Adrenal gland (tissue), 12 donors: ENCODE results near the gene CA5A. TPM values are rescaled to one million over a fixed set of nuclear protein-coding genes. Genes with fewer than 3 reads are reported as not detected.

Experiments used
- DNase-seq, 7 donors: peaks; one replicate each; pipeline ENCODE4 v3.0.0-alpha.2; 2019 to 2020
- H3K27ac ChIP-seq, 5 donors: fragments of 200-600 bp; sonication (generic) in 4 of 5; 1 replicate in 3 of 5; 2 replicates in 2 of 5; pipeline versions ENCODE4 v1.5.1 to v1.8.0; 2016 to 2020; ENCODE audit warnings: mild to moderate bottlenecking in 1 of 5
- H3K27me3 ChIP-seq: fragments of 200-600 bp; 2 replicates; pipeline ENCODE4 v1.8.0; 2021
- H3K36me3 ChIP-seq, 2 donors: fragments of 200-600 bp; replicated peaks in 1 of 2; 1 replicate in 1 of 2; 2 replicates in 1 of 2; pipeline versions ENCODE4 v1.5.1 to v1.8.0; 2018 to 2022
- H3K4me1 ChIP-seq, 2 donors: fragments of 200-600 bp; replicated peaks in 1 of 2; 1 replicate in 1 of 2; 2 replicates in 1 of 2; pipeline versions ENCODE4 v1.5.1 to v1.8.0; 2018 to 2021
- H3K4me3 ChIP-seq, 4 donors: fragments of 200-600 bp; sonication (generic) in 3 of 4; one replicate each; pipeline ENCODE4 v1.5.1; 2016 to 2018
- H3K9me3 ChIP-seq, 3 donors: fragments of 200-600 bp; sonication (generic) in 1 of 3; replicated peaks in 1 of 3; 1 replicate in 2 of 3; 2 replicates in 1 of 3; pipeline versions ENCODE4 v1.5.1 to v1.8.0; 2016 to 2021
- CTCF ChIP-seq, 6 experiments: fragments of 450-650 bp in 4 of 6; fragments of 200-600 bp in 2 of 6; sonication (generic) in 1 of 6; IDR thresholded peaks; 1 replicate in 5 of 6; 2 replicates in 1 of 6; pipeline versions ENCODE4 v1.5.1 to v1.8.0; 2016 to 2021; ENCODE audit warnings: antibody characterized with exemption in 6 of 6, mild to moderate bottlenecking in 2 of 6, moderate library complexity in 1 of 6
- POLR2A ChIP-seq, 2 donors: fragments of 450-650 bp; IDR thresholded peaks; one replicate each; pipeline ENCODE4 v1.6.1; 2017; ENCODE audit warnings: antibody characterized with exemption in 2 of 2, mild to moderate bottlenecking in 2 of 2, moderate library complexity in 1 of 2
- WGBS, 4 donors: extraction: QIAGEN DNeasy Blood & Tissue Kit in 2 of 4; methylation state at CpG; one replicate each; pipeline versions ENCODE4 v1.1.5 to v1.1.7; 2013 to 2017; 5-methylcytosine and 5-hydroxymethylcytosine counted together
- intact Hi-C, 2 donors: fragments of 100-400 bp; cut with DNase I; formaldehyde crosslinking; loops; one replicate each; pipeline versions ENCODE4 v1.14.1 to v1.15.0; 2022 to 2023
- polyA plus RNA-seq, 3 donors: library from polyadenylated mRNA; stranded (reverse); fragments of 200-250 nt in 2 of 3; fragments of 350-450 nt in 1 of 3; fragmentation: Illumina TruSeq in 1 of 3; extraction: RNeasy Lipid Tissue Mini Kit (QIAGEN cat#74804) in 1 of 3; gene quantifications; one replicate each; pipeline ENCODE4 v1.2.3, GENCODE V29; 2013 to 2014
- total RNA-seq, 9 donors: library from RNA; depleted of rRNA in 4 of 9; stranded (reverse); fragments of >200 nt in 4 of 9; fragments of 120-200 nt in 1 of 9; fragmentation: NEBNext Ultra II Directional in 1 of 9; extraction: Animal tissue kit (Norgen Biotek cat#: 25700) in 1 of 9; gene quantifications; one replicate each; pipeline versions ENCODE4 v1.1.0 to v1.2.4, GENCODE V29; 2013 to 2023
- donor health status: healthy with polysubstance abuse.
- donor health status: Bipolar disorder and iron deficiency.
- donor health status: DM: yes; HTN: yes; CAD: no.
- donor health status: DM: no; HTN: no; CAD: no.
- donor health status: DM: no; HTN: no; CAD: no.
- donor health status: DM: yes; HTN: yes; CAD: no.

Gene CA5A
- total and polyA plus RNA-seq, 12 donors = 0.17 to 0.56 TPM; not detected in 10

GRCh38 chr16:87961623-87962022 is 25.3 kb upstream of the CA5A start:
- Histone ChIP-seq H3K36me3 (no peaks in the 10 kb centered on the region), H3K4me3 (no peak overlapping the region), H3K27ac (no peak overlapping the region), H3K27me3 (no peaks in the 10 kb centered on the region), H3K9me3 (no peaks in the 10 kb centered on the region), H3K4me1 (peaks cover 10 to 17% of the 10 kb centered on the region in 2 donors)
- intact Hi-C loops = no loop called here
- 78 to 82% (median 80%) methylated on average over 4 of the region's 4 CpGs for WGBS, 4 donors
- no peak for TF ChIP-seq CTCF (IDR thresholded peaks at IDR 0.05)
- no peak for TF ChIP-seq POLR2A (IDR thresholded peaks at IDR 0.05)
- DNase-seq = no peak

- no peak overlapping the region for H3K27ac ChIP-seq
- H3K4me1 ChIP-seq = peaks cover 2 to 17% of the 10 kb centered on the region in 2 donors
- 91 to 96% (median 93%) methylated on average over 8 of the region's 8 CpGs for WGBS, 4 donors
- intact Hi-C loops = no loop called here
- no peaks in the 10 kb centered on the region for H3K27me3 ChIP-seq
- H3K9me3 ChIP-seq = no peaks in the 10 kb centered on the region
- TF ChIP-seq POLR2A (IDR thresholded peaks at IDR 0.05) (no peak), CTCF (IDR thresholded peaks at IDR 0.05) (no peak)
- no peaks in the 10 kb centered on the region for H3K36me3 ChIP-seq
- DNase-seq = no peak
- no peak overlapping the region for H3K4me3 ChIP-seq
Measured at GRCh38 chr16:87960852-87961251, 24.5 kb upstream of the CA5A start.

GRCh38 chr16:87960296-87960695 is 24.0 kb upstream of the CA5A start:
- Histone ChIP-seq H3K4me3 (no peak overlapping the region), H3K36me3 (no peaks in the 10 kb centered on the region), H3K27me3 (no peaks in the 10 kb centered on the region), H3K9me3 (no peaks in the 10 kb centered on the region), H3K4me1 (peaks cover 0 to 18% of the 10 kb centered on the region in 2 donors), H3K27ac (no peak overlapping the region)
- WGBS, 4 donors = 85 to 94% (median 91%) methylated on average over 5 of the region's 5 CpGs
- DNase-seq = no peak
- intact Hi-C loops = no loop called here
- TF ChIP-seq CTCF (IDR thresholded peaks at IDR 0.05) = no peak
- no peak for TF ChIP-seq POLR2A (IDR thresholded peaks at IDR 0.05)

GRCh38 chr16:87959391-87959990 is 23.2 kb upstream of the CA5A start:
- Histone ChIP-seq H3K4me1 (peaks cover 0 to 27% of the 10 kb centered on the region in 2 donors), H3K36me3 (no peaks in the 10 kb centered on the region), H3K9me3 (no peaks in the 10 kb centered on the region), H3K27me3 (no peaks in the 10 kb centered on the region), H3K4me3 (no peak overlapping the region), H3K27ac (no peak overlapping the region)
- TF ChIP-seq POLR2A (IDR thresholded peaks at IDR 0.05) (no peak), CTCF (IDR thresholded peaks at IDR 0.05) (no peak)
- 72 to 86% (median 77%) methylated on average over 19 to 23 of the region's 23 CpGs for WGBS, 4 donors
- DNase-seq = no peak
- intact Hi-C loops = no loop called here
